HCT116 (cell line): ENCODE results near the gene MS4A5. TPM values are rescaled to one million over a fixed set of nuclear protein-coding genes. Genes with fewer than 3 reads are reported as not detected.

ENCODE experiments used
- ATAC-seq: fragments of 200-7000 bp; cut with Tn5 transposase; 2 replicates; pipeline ENCODE4 v1.9.1; 2020; ENCODE audit warnings: mild to moderate bottlenecking, moderate library complexity
- BruUV-seq: library from RNA; stranded (reverse); fragments of 400-500 nt; replicated peaks from 2 replicates; lab custom pipeline; 2021; lab: Mats Ljungman, UMichigan
- CTCF ChIA-PET: fragments of 300-600 bp; sonication (Branson Sonifier 250); formaldehyde crosslinking; loops from one replicate; lab custom pipeline; 2021; ENCODE audit warnings: antibody characterized with exemption; lab: Charles Lee
- POLR2A ChIA-PET: fragments of 300-600, 350-600 bp; sonication (Branson Sonifier 250); formaldehyde crosslinking; loops from one replicate; lab custom pipeline; 2021; ENCODE audit warnings: antibody characterized with exemption; lab: Charles Lee
- RAD21 ChIA-PET, 2 experiments: fragments of 300-600 bp; sonication (Branson Sonifier 250); formaldehyde crosslinking; loops; one replicate each; lab custom pipeline; 2023; ENCODE audit warnings: low total read pairs in 2 of 2; ENCODE audit not compliant: uncharacterized antibody in 2 of 2, unreplicated experiment in 2 of 2, low non-redundant PET in 1 of 2; lab: Charles Lee
- DNase-seq: peaks from one replicate; pipeline ENCODE4 v3.0.0-alpha.2; 2010; ENCODE audit warnings: low read depth, low spot score
- H2AFZ ChIP-seq: fragments of 200-600 bp; shearing (Covaris generic), sonication (generic); 2 replicates; pipeline ENCODE4 v1.6.1; 2017; ENCODE audit warnings: low read depth, mixed run types, mixed read lengths, antibody characterized with exemption, low read length; ENCODE audit not compliant: poor library complexity, severe bottlenecking
- H3K27ac ChIP-seq: 2 replicates; pipeline ENCODE4 v1.5.1; 2012; ENCODE audit warnings: low read depth, low read length
- H3K27me3 ChIP-seq: fragments of 200-600 bp; sonication (generic); 2 replicates; pipeline ENCODE4 v1.6.1; 2016; ENCODE audit warnings: mixed run types, low read length, mixed read lengths; ENCODE audit not compliant: insufficient read depth
- H3K36me3 ChIP-seq, 2 experiments: fragments of 200-500 bp in 1 of 2; fragments of 200-600 bp in 1 of 2; sonication (Bioruptor generic) in 1 of 2; sonication (generic) in 1 of 2; 2 replicates each; pipeline versions ENCODE4 v1.5.1 to v1.6.1; 2014 to 2016; ENCODE audit warnings: low read length in 2 of 2, inconsistent platforms in 1 of 2, mixed read lengths in 1 of 2, mixed run types in 1 of 2; ENCODE audit not compliant: insufficient read depth in 2 of 2, control insufficient read depth in 1 of 2
- H3K4me1 ChIP-seq, 2 experiments: fragments of 200-600 bp in 1 of 2; sonication (generic) in 1 of 2; 2 replicates each; pipeline versions ENCODE4 v1.5.1 to v1.6.1; 2012 to 2017; ENCODE audit warnings: low read length in 2 of 2, inconsistent platforms in 1 of 2, mild to moderate bottlenecking in 1 of 2, mixed read lengths in 1 of 2, mixed run types in 1 of 2, moderate library complexity in 1 of 2; ENCODE audit not compliant: insufficient read depth in 2 of 2, control insufficient read depth in 1 of 2
- H3K4me2 ChIP-seq: fragments of 200-600 bp; sonication (generic); 2 replicates; pipeline ENCODE4 v1.6.1; 2017; ENCODE audit warnings: mixed run types, low read length, mixed read lengths
- H3K4me3 ChIP-seq, 2 experiments: fragments of 200-600 bp in 1 of 2; sonication (generic) in 1 of 2; replicated peaks in 1 of 2; 2 replicates each; pipeline ENCODE4 v1.5.1; 2011 to 2016; ENCODE audit warnings: low read length in 2 of 2, control low read depth in 1 of 2, low read depth in 1 of 2, mild to moderate bottlenecking in 1 of 2, mixed read lengths in 1 of 2, mixed run types in 1 of 2
- H3K79me2 ChIP-seq: fragments of 200-600 bp; sonication (generic); 2 replicates; pipeline ENCODE4 v1.6.1; 2017; ENCODE audit warnings: mild to moderate bottlenecking, mixed run types, low read length, moderate library complexity, mixed read lengths; ENCODE audit not compliant: insufficient read depth
- H3K9ac ChIP-seq: fragments of 200-600 bp; sonication (generic); 2 replicates; pipeline ENCODE4 v1.6.1; 2016; ENCODE audit warnings: low read length, mixed read lengths
- H3K9me2 ChIP-seq: fragments of 200-600 bp; sonication (generic), shearing (Covaris generic); 2 replicates; pipeline ENCODE4 v1.6.1; 2017; ENCODE audit warnings: mixed run types, mild to moderate bottlenecking, moderate library complexity; ENCODE audit not compliant: insufficient read depth
- H3K9me3 ChIP-seq, 2 experiments: fragments of 200-500 bp in 1 of 2; fragments of 200-600 bp in 1 of 2; sonication (Bioruptor generic) in 1 of 2; sonication (generic) in 1 of 2; 2 replicates each; pipeline ENCODE4 v1.6.1; 2014 to 2017; ENCODE audit warnings: low read length in 2 of 2, mixed read lengths in 2 of 2, inconsistent platforms in 1 of 2, low read depth in 1 of 2, mild to moderate bottlenecking in 1 of 2, mixed run types in 1 of 2, moderate library complexity in 1 of 2; ENCODE audit not compliant: control insufficient read depth in 1 of 2, insufficient read depth in 1 of 2
- H4K20me1 ChIP-seq: fragments of 200-600 bp; sonication (generic), shearing (Covaris generic); 2 replicates; pipeline ENCODE4 v1.6.1; 2017; ENCODE audit warnings: mixed run types, mild to moderate bottlenecking, moderate library complexity; ENCODE audit not compliant: insufficient read depth
- ATF3 ChIP-seq: IDR thresholded peaks from 2 replicates; pipeline ENCODE4 v1.6.1; 2012
- CTCF ChIP-seq, 3 experiments: fragments of 200-600 bp in 1 of 3; sonication (generic) in 1 of 3; IDR thresholded peaks in 2 of 3; conservative IDR thresholded peaks in 1 of 3; 2 replicates each; pipeline ENCODE4 v1.5.1; 2012 to 2017; ENCODE audit warnings: low read depth in 2 of 3, low read length in 2 of 3, antibody characterized with exemption in 1 of 3, borderline replicate concordance in 1 of 3, control low read depth in 1 of 3, mild to moderate bottlenecking in 1 of 3, mixed read lengths in 1 of 3, mixed run types in 1 of 3, moderate library complexity in 1 of 3; ENCODE audit not compliant: insufficient read depth in 1 of 3
- EZH2phosphoT487 ChIP-seq: fragments of 200-600 bp; IDR thresholded peaks from 2 replicates; pipeline ENCODE4 v1.6.1; 2018; ENCODE audit warnings: antibody characterized with exemption, borderline replicate concordance
- FOSL1 ChIP-seq: IDR thresholded peaks from 2 replicates; pipeline ENCODE4 v1.6.1; 2012; ENCODE audit warnings: low read depth
- POLR2AphosphoS5 ChIP-seq: IDR thresholded peaks from 2 replicates; pipeline ENCODE4 v1.6.1; 2011; ENCODE audit warnings: mild to moderate bottlenecking, low read depth, low read length, moderate library complexity
- RAD21 ChIP-seq: IDR thresholded peaks from 2 replicates; pipeline ENCODE4 v1.6.1; 2012; ENCODE audit warnings: low read depth, mild to moderate bottlenecking
- SP1 ChIP-seq: IDR thresholded peaks from 2 replicates; pipeline ENCODE4 v1.6.1; 2012; ENCODE audit warnings: low read depth
- SRF ChIP-seq: IDR thresholded peaks from 2 replicates; pipeline ENCODE4 v1.6.1; 2012; ENCODE audit warnings: low read depth
- TCF7L2 ChIP-seq: IDR thresholded peaks from 2 replicates; pipeline ENCODE4 v1.7.0; 2011; ENCODE audit warnings: borderline replicate concordance, inconsistent platforms; ENCODE audit not compliant: insufficient read depth, insufficient read length; ENCODE audit errors: extremely low read depth
- ZNF274 ChIP-seq: fragments of 200-500 bp; sonication (Bioruptor generic); IDR thresholded peaks from 2 replicates; pipeline ENCODE4 v1.6.1; 2014; ENCODE audit warnings: mild to moderate bottlenecking, low read depth, low read length, inconsistent platforms
- intact Hi-C: fragments of 100-400 bp; cut with micrococcal nuclease; formaldehyde crosslinking; loops from 2 replicates; pipeline ENCODE4 v1.10.0; 2022
- total RNA-seq: library from RNA; stranded (reverse); gene quantifications from one replicate; pipeline ENCODE4 v1.2.1, GENCODE V29; 2021; ENCODE audit not compliant: unreplicated experiment

Gene MS4A5
- total RNA-seq, 1 experiment from 2014 or later, result not detected

- Histone ChIP-seq H3K4me1 (peaks cover 0 to 2% of the 10 kb centered on the region in 2 experiments; a peak in 1 of 4 replicates), H3K9me2 (no peaks in the 10 kb centered on the region), H3K4me3 (no peak overlapping the region), H3K27ac (no peak overlapping the region), H3K79me2 (no peaks in the 10 kb centered on the region), H2AFZ (no peak overlapping the region), H3K36me3 (no peaks in the 10 kb centered on the region), H3K9ac (no peak overlapping the region), H3K9me3 (no peaks in the 10 kb centered on the region), H3K4me2 (no peak overlapping the region), H3K27me3 (no peaks in the 10 kb centered on the region)
- BruUV-seq, result no TSS peak
- CTCF ChIA-PET, result interaction anchor here (1.2 kb wide), 1 partner anchor 119 kb away, joined by 5 read pairs; no protein-coding TSS in a partner anchor
- ATAC-seq, result no peak
- RAD21 ChIA-PET, result no interaction called here
- TF ChIP-seq POLR2AphosphoS5 (no peak), ZNF274 (no peak), SRF (no peak), RAD21 (no peak), TCF7L2 (no peak), CTCF (IDR thresholded peaks at IDR 0.05 in 2 of 3, conservative IDR thresholded peaks at IDR 0.05 in 1 of 3; ENCODE audit: borderline replicate concordance in 1 of 3, insufficient read depth in 1 of 3, low read depth in 2 of 3, low read length in 2 of 3) (no peak), FOSL1 (no peak), EZH2phosphoT487 (no peak), SP1 (no peak), ATF3 (no peak)
- TF ChIP-seq, all 23 proteins: peak for 0
- no peaks in the 10 kb centered on the region for H4K20me1 ChIP-seq
- intact Hi-C loops, result no loop called here
- POLR2A ChIA-PET, result no interaction called here
- DNase-seq, result no peak
These were observed 53.0 kb downstream of the MS4A5 start for GRCh38 chr11:60482361-60482760.
